Stimulated activated CD4-positive, alpha-beta T cell treated with anti-CD3 and anti-CD28 coated beads, Interleukin-1b, Interleukin-23, amount 100 ng/mL, for 1 hour (primary cell): Measurements from ENCODE around the gene FSHR.

ENCODE experiments used
- DNase-seq, 2 donors: peaks; one replicate each; pipeline ENCODE4 v3.0.0-alpha.2; 2020; ENCODE audit warnings: low read depth in 2 of 2

FSHR gene, protein sequence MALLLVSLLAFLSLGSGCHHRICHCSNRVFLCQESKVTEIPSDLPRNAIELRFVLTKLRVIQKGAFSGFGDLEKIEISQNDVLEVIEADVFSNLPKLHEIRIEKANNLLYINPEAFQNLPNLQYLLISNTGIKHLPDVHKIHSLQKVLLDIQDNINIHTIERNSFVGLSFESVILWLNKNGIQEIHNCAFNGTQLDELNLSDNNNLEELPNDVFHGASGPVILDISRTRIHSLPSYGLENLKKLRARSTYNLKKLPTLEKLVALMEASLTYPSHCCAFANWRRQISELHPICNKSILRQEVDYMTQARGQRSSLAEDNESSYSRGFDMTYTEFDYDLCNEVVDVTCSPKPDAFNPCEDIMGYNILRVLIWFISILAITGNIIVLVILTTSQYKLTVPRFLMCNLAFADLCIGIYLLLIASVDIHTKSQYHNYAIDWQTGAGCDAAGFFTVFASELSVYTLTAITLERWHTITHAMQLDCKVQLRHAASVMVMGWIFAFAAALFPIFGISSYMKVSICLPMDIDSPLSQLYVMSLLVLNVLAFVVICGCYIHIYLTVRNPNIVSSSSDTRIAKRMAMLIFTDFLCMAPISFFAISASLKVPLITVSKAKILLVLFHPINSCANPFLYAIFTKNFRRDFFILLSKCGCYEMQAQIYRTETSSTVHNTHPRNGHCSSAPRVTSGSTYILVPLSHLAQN

DNA sequence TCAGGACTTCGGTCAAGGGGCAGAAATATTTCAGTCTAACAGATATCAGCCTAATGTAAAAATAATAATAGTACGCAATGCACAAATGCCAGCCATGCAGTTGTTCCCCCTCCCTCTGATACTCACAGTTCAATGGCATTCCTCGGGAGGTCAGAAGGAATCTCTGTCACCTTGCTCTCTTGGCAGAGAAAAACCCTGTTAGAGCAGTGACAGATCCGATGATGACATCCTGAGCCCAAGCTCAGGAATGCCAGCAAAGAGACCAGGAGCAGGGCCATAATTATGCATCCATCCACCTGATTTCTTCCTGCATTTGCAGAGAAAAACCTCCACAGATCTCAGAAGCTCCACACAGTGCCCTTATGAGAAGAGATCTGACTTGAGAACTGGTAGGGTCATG is at the start of gene FSHR:
TSS of gene FSHR (minus strand) at position 376 of the 400 bp plus-strand sequence. CDS start at position 278, 98 bp downstream.
- no peak for DNase-seq

DNA sequence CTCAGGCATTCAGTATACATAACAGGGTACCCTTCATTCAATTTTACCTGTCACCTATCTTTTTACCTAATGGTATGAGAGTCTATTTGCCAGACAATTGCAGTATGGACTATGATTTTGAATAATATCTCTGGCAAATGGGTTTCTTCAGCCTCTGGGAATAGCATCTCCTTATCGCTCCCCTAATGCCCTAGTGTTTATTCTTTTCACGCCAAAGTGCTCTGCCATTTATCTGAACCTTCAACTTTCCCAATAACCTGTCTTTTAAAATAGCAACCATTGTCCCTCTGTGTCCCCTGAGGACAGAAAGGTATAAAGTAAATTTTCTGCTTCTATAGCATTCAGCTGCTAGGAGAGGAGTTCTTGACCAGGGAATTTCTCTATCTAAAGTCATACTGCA is 45.0 kb upstream of the FSHR start:
- no peak for DNase-seq

DNA sequence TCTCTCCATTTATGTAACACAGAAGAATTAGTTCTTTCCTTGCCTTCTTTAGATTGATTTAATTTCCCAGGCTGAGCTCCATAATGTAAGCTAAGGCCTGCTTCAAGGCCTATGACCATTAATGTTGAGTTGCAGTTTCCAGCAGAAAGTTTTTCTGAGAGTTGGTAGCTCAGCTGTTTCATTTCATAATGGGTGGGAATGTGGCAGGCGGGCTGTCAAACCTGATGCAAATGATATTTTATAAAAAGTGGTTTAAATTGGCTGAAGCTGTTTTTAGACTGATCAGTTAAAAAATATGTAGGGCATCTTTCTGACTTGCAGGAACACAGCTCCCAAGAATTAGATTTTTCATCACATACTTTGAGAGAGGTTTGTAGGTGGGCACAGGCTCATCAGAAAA is 40.4 kb upstream of the FSHR start:
- no peak for DNase-seq

DNA sequence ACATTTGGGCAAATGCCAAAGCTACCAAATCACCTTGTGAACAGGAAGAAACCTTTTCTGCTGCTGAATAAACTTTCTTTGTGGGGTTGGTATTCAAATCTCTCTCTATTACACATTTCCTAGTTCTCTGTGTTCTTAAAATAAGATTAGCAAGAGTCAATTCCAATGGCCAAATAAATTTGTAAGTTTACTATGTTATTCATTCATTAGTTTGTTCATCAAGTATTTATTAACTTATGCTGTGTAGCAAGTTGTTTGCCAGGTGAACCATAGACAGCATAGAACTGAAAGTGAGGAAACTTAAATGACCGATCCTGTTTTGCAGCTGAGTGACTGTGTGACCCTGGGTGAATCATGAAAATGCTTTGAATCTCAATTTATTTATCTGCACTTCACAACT is 37.7 kb upstream of the FSHR start:
- DNase-seq: no peak

DNA sequence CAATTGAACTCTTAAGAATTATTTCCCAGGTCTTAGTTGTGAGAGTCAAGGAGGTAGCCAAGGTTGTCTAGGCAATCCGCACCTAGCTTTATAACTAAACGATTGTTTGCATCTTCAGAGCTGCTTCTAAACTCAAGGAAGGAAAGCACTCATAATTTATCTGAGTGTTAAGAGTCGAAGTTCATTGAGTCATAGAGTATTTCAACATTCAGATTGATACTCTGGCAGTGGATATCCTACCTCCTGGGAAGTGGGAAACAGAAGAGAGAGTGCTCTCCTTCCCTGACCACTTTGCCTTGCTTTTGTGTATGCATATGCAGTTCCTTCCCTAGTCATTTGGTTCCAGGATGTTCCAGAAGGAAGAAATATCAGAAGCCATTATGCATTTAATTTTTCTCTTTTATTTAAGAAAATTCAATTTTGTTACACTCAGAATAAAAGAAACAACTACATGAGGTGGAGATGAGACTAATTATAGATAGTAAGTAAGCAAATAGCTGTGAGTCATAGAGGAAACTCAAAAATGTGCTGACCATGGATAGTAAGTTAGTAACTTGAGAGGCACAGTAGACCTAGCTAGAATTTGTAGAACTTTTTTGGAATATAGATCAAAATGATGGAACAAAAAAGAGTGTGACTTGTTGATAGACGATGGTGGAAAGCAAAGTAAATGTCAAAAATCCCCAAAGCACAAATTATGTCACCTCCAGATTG is 35.4 kb upstream of the FSHR start:
- no peak for DNase-seq

DNA sequence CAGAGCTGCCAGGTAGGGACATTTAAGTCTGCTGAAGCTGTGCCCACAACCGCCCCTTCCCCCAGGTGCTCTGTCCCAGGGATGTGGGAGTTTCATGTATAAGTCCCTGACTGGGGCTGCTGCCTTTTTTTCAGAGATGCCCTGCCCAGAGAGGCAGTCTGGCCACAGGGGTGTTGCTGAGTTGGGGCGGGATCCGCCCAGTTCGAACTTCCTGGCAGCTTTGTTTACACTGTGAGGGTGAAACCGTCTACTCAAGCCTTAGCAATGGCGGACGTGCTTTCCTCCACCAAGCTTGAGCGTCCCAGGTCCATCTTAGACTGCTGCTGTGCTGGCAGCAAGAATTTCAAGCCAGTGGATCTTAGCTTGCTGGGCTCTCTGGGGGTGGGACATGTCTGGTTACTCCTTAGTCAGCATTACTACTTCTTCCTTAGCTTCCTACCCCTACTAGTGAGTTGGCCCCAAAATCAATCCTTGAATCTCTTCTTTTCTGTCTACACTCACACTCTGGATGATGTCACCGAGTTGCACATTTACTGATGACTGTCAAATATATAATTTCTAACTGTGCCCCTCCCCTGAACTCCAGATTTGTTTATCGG is 31.8 kb upstream of the FSHR start:
- DNase-seq: no peak

DNA sequence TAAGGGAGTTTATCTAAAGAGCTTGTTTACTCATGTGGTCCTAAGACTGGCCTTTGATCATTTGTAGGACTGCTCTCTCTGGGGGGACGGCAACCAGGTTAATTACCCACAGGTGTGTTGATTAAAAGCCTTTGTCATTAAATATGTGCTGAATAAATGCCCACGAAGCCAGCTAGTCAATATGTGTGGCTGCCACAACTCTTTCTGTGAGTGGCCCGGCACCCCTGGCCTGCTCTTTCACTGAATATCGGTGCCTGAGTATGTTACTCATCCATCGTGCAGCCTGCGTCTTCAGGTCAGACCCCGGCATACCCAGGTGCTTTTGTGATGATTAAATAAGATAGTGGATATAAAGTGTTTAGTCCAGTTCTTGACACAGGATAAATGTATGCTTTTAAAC is 24.3 kb upstream of the FSHR start:
- no peak for DNase-seq

DNA sequence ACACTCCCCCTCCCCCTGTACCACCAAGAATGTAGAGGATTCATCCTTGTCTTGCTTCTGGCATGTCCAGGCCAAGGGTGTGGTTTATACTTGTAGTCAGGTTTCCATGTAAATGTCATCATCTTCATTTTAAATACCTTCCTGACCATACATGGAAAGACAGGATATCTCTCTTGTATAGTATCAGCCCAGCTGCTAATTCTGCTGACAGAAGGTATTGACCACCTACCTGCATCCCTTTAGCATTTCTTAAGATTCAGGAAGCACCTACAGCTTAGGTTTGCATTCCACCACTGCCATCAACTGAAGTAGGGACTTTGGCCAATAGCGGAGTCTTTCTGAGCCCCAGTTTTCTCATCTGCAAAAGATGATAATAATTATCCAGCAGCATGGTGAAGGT is 22.9 kb upstream of the FSHR start:
- no peak for DNase-seq

DNA sequence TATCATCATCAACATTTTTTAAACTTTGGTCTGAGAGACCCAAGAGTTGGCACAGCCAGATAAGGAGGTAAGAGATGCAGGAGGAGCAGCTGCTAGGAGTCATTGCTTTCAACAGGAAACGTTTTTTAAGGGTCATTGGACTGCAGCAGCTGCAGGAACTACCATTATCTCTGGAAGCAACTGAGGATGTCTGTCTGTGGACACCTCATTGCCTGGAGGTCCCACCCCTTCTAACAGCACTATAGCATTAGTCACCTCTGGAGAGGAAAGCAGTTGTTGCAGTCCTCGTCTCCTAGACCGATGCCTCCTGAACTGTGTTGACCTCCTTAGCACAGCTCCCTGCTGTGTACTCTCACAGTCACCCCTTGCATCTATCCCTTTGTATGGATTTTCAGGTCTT is 21.5 kb upstream of the FSHR start:
- no peak for DNase-seq

DNA sequence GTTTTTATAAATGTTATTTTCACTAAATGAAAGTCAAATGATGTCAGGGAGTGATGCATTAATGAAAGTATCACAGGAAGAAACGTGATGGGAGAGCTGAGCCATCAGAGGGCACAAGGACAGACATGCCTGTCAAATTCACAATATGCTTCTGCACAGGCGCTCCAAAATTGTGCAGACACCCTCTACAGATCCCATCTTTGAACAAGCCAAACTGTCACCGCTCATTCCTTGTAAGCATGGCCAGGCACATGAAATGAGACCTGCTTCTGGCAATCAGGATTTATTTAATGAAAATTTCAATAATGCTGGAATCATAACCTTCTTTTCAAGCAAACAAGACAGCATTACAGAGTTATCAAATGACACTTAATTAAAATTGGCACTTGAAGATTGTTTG is 20.4 kb upstream of the FSHR start:
- DNase-seq: no peak

DNA sequence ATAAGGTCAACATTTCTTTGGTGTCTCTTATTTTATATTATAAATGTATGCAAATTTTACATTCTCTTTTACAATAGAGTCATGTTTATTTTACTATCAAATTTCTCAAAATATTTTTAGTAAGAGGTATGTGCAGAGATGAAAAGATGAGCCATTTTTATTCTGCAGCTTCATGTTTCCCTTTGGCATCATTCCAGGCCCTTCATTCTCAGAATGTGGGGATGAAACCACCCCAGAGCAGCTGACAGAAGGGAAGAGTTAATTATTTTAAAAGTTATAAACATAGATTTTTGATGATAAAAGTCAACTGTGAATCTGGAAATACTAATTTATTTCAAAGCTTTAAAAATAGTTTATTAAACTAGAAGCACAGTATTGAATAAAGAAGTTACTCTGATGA is 12.8 kb upstream of the FSHR start:
- no peak for DNase-seq

DNA sequence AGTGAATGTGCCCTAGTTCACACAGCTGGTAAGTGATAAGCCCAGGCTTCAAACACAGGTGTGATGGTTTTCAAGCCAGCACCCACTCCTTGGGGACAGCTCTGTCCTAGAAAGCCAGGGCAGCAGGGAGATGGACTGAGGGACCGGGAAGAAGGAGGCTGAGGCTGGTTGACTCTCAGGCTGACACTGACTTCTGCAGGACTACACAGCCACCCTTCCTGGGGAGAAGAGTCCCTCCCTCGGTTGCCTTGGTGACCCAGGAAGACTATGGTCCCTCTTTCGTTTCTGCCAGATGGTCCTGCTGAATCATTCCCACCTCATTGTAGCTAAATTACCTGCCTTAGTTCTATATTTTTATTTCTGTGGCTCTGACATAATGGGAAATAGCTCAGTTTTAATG is 11.3 kb upstream of the FSHR start:
- DNase-seq: no peak

DNA sequence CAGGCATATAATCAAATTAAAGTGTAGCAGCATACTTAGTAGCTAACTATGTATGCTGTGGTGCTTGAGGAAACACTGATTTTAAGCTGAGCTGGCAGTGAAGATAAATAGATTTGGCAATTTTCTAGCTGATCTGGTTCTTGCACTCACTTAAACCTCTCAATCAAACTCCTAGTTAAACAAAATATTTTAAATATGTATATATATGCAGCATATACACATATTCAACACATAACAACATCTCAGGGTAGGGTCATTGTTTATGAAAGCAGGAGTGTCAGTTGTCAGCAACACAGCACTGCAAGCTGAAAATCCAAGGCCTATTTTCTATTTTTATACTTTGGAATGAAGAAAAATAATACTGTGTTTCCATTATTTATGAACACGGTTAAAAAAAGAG is 10.4 kb upstream of the FSHR start:
- DNase-seq: no peak

DNA sequence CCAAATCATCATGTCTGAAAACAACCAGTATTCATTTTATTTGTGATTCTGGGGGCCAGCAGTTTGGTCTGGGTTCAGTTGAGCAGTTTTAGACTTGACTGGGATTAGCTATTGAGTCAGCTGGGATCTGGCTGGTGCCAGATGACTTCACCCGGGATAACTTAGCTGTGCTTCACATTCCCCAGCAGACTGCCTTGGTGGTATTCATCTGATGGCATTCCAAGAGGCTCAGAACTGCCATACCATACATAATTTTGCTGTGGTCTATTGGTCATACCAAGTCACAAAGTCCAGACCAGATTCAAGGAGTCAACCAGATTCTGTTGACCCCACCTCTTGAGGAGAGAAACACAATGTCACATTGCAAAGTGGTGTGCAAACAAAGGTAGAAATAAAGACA is 7.8 kb upstream of the FSHR start:
- DNase-seq: no peak

DNA sequence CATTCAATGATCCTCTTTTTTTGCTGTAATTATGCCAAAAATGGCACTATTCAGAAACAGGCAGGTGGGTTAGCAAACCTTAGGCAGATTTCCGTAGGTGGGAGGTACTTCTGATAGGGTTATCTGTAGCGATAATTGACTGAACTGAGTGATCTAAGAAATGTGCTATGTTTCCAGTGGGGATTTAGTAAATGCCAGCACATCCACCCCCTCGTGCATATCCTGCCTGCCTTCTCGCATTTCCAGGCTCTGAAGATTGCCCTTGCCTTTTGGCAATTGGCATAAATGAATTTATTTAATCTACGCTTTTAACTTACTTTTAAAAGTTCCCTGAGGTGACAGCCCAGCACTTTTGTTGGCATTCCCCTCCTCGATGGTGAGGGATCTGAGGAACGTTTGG is 576 bp upstream of the FSHR start:
- no peak for DNase-seq

DNA sequence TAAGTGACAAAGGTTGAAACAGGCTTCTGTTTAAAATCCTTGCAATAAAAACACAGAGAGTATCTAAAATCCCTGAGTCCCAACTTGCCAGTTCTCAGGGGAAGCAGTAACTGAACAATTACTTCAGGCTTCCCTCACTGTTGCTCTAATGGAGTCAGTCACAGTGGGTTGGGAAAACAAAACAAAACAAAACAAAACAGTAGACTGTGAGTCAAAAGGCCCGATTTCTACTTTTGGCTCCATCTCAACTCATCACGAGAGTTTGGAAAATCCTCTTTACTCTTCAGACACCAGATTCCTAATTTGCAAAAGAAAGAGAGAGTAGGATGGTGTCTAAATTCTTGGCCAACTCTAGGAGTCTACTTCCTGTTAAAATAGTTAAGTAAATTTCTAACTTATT is 1.1 kb downstream of the FSHR start:
- DNase-seq: no peak

DNA sequence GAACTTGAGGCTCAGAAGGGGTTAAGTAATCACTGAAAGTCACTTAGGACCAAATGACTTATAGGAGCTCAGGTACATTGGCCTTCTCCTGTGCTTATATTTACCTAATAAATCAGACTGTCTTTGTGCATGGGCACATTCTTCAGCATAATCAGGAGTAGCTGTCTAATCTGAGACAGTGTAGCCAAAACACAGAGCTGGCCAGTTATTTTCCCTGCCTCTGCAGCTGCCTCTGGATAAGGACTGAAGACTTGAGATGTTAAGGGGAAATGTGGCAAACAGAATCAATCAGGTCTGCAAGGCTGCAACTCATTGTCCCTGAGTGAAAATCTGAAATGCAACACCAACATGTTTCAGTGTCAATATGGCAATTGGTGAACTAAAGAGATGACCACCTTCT is 1.5 kb downstream of the FSHR start:
- DNase-seq: no peak

DNA sequence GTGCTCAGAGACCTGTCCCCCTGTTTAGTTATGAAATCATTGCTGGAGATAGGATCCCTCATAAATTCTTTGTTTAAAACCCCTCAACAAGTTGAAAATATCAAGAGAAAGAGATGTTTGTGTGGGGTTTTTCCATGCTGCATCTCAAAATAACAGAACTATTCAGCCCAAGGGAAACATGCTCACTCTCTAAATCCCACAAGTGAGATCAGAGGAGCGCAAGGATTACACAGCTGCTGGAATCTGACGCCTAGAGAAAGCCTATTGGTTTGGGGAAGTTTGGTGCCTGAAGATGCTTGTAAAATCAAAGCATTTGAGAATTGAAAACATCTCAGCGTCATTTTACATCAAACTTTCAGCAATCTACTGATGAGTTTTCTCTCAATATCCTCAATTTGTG is 7.9 kb downstream of the FSHR start:
- no peak for DNase-seq

DNA sequence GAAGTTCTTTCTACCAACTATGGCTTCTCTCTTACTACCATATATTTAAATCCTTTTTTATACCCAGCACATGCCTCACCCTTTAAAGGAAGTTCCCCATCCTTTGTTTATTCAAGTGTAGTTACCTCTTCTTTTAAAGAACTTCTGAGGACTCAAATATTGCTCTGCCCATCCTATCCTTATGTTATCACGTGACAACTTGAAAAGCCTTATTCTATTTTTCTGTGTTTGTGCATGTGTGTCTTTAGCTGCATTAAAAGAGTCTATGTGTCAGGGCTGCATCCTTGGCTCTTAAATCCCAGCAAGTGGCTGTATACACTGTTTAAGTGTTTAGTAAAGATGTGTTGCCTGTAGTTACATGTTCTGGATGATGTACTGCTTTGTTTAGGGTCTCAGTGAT is 22.5 kb downstream of the FSHR start:
- DNase-seq: no peak

DNA sequence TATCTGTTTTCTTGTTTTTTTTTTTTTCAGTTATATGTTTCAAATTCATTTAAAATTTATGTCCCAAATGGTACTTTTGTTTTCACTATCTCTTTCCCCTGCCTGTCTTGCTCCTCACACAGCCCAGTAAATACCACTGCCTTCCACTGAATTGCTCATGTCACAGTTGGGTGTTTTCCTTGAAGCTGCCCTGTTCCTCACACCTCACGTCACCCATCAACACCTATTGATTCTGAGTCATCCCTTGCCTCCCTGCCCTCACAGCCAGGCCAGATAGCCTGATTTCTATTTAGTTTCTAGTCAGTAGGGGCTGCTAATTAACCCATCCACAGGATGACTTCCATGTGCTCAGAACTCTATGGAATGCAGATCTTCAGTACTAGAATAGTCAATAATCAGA is 25.3 kb downstream of the FSHR start:
- DNase-seq: no peak

DNA sequence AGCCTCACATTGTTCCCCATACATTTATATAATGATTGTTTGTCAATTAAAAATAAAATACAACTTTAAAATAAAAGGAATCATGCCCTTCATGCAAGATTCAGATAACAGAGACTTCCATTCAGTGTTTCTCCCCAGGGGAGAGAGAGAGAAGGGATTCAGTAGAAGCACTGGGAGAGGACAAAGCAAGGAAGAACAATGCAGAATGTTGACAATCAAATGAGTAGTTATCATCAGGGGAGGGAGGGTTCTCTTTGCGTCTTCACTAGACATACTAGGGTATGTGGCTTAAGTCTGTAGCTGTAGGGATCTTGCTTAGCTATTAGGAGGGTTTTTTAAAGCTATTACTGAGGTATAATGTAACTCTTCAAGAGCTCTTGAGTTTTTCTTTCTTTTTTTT is 30.7 kb downstream of the FSHR start:
- no peak for DNase-seq

DNA sequence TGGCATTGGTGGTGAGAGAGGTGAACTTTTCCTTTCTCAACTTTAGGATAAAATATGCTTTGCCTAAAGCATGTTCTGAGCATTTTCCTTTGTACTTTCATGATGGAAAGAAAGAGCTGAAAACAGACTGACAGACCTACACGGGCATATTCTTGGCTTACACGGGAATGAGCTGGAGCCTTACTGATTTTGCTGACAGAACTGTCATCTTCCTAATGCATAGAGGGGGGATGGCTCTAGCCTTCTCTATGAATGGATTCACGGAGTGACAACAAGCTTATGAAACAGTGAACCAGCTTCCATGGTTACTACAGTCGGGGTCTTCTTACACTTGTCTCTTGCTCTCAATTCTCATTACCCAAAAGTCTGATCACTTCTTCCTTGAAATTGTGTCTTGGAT is 32.2 kb downstream of the FSHR start:
- no peak for DNase-seq

DNA sequence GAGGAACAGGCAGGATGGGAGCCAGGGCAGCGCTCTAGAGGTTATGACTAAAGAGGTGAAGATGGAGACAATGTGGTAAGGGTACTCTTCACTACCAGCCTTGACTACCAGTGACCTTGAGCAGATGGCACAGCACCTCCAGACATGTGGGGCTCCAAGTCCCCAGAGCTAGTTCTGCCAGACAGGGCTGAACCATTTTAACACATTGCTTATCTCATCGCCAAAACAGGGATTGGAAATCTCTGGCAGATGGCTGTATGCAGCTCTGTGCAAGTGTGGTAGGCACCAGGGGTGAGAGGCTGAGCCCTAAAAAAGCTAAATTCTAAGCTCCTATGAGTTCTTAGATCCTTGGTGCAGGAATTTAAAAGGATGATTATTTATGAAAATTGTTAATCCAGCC is 41.3 kb downstream of the FSHR start:
- DNase-seq: no peak
